Peyer's patch (tissue), 4 donors: ENCODE data around the gene NPAS4.

Source experiments
- CTCF ChIP-seq, 6 experiments: fragments of 450-650 bp in 4 of 6; fragments of 200-600 bp in 2 of 6; sonication (generic) in 1 of 6; IDR thresholded peaks; one replicate each; pipeline ENCODE4 v1.5.1; 2017 to 2019; ENCODE audit warnings: antibody characterized with exemption in 6 of 6, mild to moderate bottlenecking in 3 of 6, moderate library complexity in 1 of 6
- POLR2A ChIP-seq, 2 donors: fragments of 450-650 bp; IDR thresholded peaks; one replicate each; pipeline ENCODE4 v1.5.1; 2017; ENCODE audit warnings: antibody characterized with exemption in 2 of 2, mild to moderate bottlenecking in 2 of 2, moderate library complexity in 2 of 2

- TF ChIP-seq POLR2A (IDR thresholded peaks at IDR 0.05) (no peak), CTCF (IDR thresholded peaks at IDR 0.05) (no peak)
These were observed 22.8 kb downstream of the NPAS4 start for GRCh38 chr11:66443602-66444001.
